IPS DF 6.9 (cell line): ENCODE data around the gene SLC6A18.
"Not testable (repeated sequence)": the region's sequence is repeated elsewhere in the genome, so short reads cannot be mapped to it uniquely, and the experiment has no call there.

ENCODE experiments used
- DNase-seq: peaks from one replicate; pipeline ENCODE4 v3.0.0-alpha.2; 2013; ENCODE audit warnings: low read depth, low spot score
- H3K27ac ChIP-seq: one replicate; pipeline ENCODE4 v1.5.1; 2013; ENCODE audit warnings: low read length, control low read depth
- H3K27me3 ChIP-seq: 2 replicates; pipeline ENCODE4 v1.6.1; 2013; ENCODE audit warnings: mild to moderate bottlenecking, low read length; ENCODE audit not compliant: control insufficient read depth, insufficient read depth
- H3K36me3 ChIP-seq: 2 replicates; pipeline ENCODE4 v1.6.1; 2013; ENCODE audit warnings: low read length; ENCODE audit not compliant: control insufficient read depth, insufficient read depth
- H3K4me1 ChIP-seq: 2 replicates; pipeline ENCODE4 v1.6.1; 2013; ENCODE audit warnings: low read length; ENCODE audit not compliant: control insufficient read depth, insufficient read depth
- H3K4me3 ChIP-seq: 2 replicates; pipeline ENCODE4 v1.5.1; 2013; ENCODE audit warnings: mild to moderate bottlenecking, low read length
- H3K9me3 ChIP-seq: 2 replicates; pipeline ENCODE4 v1.6.1; 2013; ENCODE audit warnings: low read length, inconsistent platforms; ENCODE audit not compliant: control insufficient read depth, insufficient read depth
- WGBS: extraction: QIAGEN DNeasy Blood & Tissue Kit; methylation state at CpG from one replicate; pipeline ENCODE4 v1.1.7; 2013; ENCODE audit warnings: mixed read lengths, missing lambda C conversion rate; ENCODE audit not compliant: insufficient read length, insufficient coverage; 5-methylcytosine and 5-hydroxymethylcytosine counted together

SLC6A18 gene

GRCh38 chr5:1275397-1276391, 50.5 kb downstream of the SLC6A18 start:
- not testable (repeated sequence) for H3K27ac ChIP-seq, H3K9me3 ChIP-seq, DNase-seq, H3K4me3 ChIP-seq, H3K4me1 ChIP-seq, H3K27me3 ChIP-seq
- WGBS, result 100% methylated on average over 1 of the region's 10 CpGs
- H3K36me3 ChIP-seq, result peaks cover 26% of the 10 kb centered on the region

GRCh38 chr5:1276930-1277329, 51.7 kb downstream of the SLC6A18 start:
- no peaks in the 10 kb centered on the region for H3K27me3 ChIP-seq
- H3K36me3 ChIP-seq, result peaks cover 21% of the 10 kb centered on the region
- H3K4me3 ChIP-seq, result no peak overlapping the region
- H3K9me3 ChIP-seq, result no peaks in the 10 kb centered on the region
- H3K4me1 ChIP-seq, result no peaks in the 10 kb centered on the region
- no peak overlapping the region for H3K27ac ChIP-seq
- WGBS, result no CpG with 5 or more reads among the region's 20 CpGs
- no peak for DNase-seq

GRCh38 chr5:1277331-1277730, 52.1 kb downstream of the SLC6A18 start:
- Histone ChIP-seq H3K27ac (no peak overlapping the region), H3K36me3 (peaks cover 19% of the 10 kb centered on the region), H3K4me3 (no peak overlapping the region), H3K27me3 (no peaks in the 10 kb centered on the region), H3K9me3 (no peaks in the 10 kb centered on the region), H3K4me1 (no peaks in the 10 kb centered on the region)
- WGBS, result no CpG with 5 or more reads among the region's 21 CpGs
- no peak for DNase-seq

DNA sequence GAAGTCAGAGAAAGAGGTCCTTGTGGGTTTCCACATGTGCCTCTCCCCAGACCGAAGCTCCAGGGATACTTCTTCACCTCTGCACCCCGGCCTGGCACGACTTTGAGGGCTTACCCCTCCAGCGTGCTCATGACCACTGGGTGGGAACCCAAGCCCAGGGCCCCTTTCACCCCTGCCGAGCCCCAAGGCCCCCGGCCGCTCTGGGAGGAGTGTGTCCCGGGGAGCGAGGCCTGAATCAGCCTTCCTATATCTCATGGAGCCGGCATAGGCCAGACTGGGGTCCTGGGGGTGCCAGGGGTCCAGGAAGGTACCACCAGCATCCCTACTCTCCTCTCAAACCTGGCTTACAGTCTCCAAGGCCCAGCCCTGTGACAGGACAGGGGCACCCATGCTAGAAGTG, 52.6 kb downstream of the SLC6A18 start:
- Histone ChIP-seq H3K4me3 (no peak overlapping the region), H3K27ac (no peak overlapping the region), H3K36me3 (peaks cover 19% of the 10 kb centered on the region), H3K27me3 (no peaks in the 10 kb centered on the region), H3K4me1 (no peaks in the 10 kb centered on the region), H3K9me3 (no peaks in the 10 kb centered on the region)
- no CpG with 5 or more reads among the region's 10 CpGs for WGBS
- no peak for DNase-seq

- Histone ChIP-seq H3K9me3 (no peaks in the 10 kb centered on the region), H3K36me3 (peaks cover 19% of the 10 kb centered on the region), H3K4me1 (no peaks in the 10 kb centered on the region), H3K27ac (no peak overlapping the region), H3K27me3 (no peaks in the 10 kb centered on the region), H3K4me3 (no peak overlapping the region)
- WGBS, result no CpG with 5 or more reads among the region's 13 CpGs
- no peak for DNase-seq
Measured at GRCh38 chr5:1278216-1278615, 53.0 kb downstream of the SLC6A18 start.

DNA sequence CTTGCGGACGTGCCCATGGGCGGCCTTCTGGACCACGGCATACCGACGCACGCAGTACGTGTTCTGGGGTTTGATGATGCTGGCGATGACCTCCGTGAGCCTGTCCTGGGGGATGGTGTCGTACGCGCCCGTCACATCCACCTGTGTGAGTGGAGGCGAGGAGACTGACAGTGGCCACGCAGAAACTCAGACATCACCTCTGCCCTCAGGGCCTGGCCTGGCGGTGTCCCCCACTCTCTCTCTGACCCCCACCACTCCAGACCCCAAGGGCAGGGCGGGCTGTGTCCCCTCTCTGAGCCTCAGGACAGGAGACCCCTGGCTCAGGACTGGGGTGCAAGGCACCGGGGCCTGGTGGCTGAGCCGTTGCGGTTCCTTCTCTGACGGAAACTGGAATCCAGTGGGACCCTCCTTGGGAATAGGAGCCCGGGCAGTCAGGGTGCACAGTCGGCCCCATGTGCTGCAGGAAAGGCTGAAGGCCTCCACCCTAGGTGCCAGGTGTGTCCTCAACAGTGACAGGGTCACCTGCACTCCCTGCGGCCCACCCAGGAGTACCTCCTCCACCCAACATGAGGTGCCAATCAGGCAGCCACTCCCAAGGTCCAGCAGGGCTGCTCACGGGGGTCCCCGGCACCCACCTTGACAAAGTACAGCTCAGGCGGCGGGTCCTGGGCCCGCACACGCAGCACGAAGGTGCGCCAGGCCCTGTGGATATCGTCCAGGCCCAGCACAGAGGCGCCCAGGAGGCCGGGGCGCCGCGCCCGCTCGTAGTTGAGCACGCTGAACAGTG, 53.7 kb downstream of the SLC6A18 start:
- no CpG with 5 or more reads among the region's 42 CpGs for WGBS
- no peaks in the 10 kb centered on the region for H3K27me3 ChIP-seq
- H3K27ac ChIP-seq, result no peak overlapping the region
- no peaks in the 10 kb centered on the region for H3K9me3 ChIP-seq
- no peak overlapping the region for H3K4me3 ChIP-seq
- DNase-seq, result no peak
- peaks cover 19% of the 10 kb centered on the region for H3K36me3 ChIP-seq
- H3K4me1 ChIP-seq, result no peaks in the 10 kb centered on the region

GRCh38 chr5:1279443-1280151, 54.4 kb downstream of the SLC6A18 start:
- no peak overlapping the region for H3K27ac ChIP-seq
- no peaks in the 10 kb centered on the region for H3K27me3 ChIP-seq
- no peak for DNase-seq
- no peak overlapping the region for H3K4me3 ChIP-seq
- WGBS, result no CpG with 5 or more reads among the region's 34 CpGs
- H3K9me3 ChIP-seq, result no peaks in the 10 kb centered on the region
- H3K36me3 ChIP-seq, result peaks cover 19% of the 10 kb centered on the region
- no peaks in the 10 kb centered on the region for H3K4me1 ChIP-seq

- H3K27ac ChIP-seq, result no peak overlapping the region
- H3K36me3 ChIP-seq, result peaks cover 16% of the 10 kb centered on the region
- H3K27me3 ChIP-seq, result no peaks in the 10 kb centered on the region
- H3K4me1 ChIP-seq, result no peaks in the 10 kb centered on the region
- no peak for DNase-seq
- H3K9me3 ChIP-seq, result no peaks in the 10 kb centered on the region
- H3K4me3 ChIP-seq, result no peak overlapping the region
- WGBS, result no CpG with 5 or more reads among the region's 32 CpGs
Measured at GRCh38 chr5:1280177-1281037, 55.2 kb downstream of the SLC6A18 start.

GRCh38 chr5:1281038-1281882, 56.1 kb downstream of the SLC6A18 start:
- no peaks in the 10 kb centered on the region for H3K27me3 ChIP-seq
- no peak overlapping the region for H3K27ac ChIP-seq
- WGBS, result no CpG with 5 or more reads among the region's 16 CpGs
- H3K4me3 ChIP-seq, result no peak overlapping the region
- no peaks in the 10 kb centered on the region for H3K4me1 ChIP-seq
- no peaks in the 10 kb centered on the region for H3K9me3 ChIP-seq
- peaks cover 21% of the 10 kb centered on the region for H3K36me3 ChIP-seq
- DNase-seq, result no peak
